Measurements from ENCODE around the gene CMKLR1. TPM values are rescaled to one million over a fixed set of nuclear protein-coding genes. Genes with fewer than 3 reads are reported as not detected.

CMKLR1 gene
- total RNA-seq, 1 donor = 0.54 TPM

GRCh38 chr12:108270035-108270848 is 68.9 kb downstream of the CMKLR1 start:
- TF ChIP-seq CTCF (IDR thresholded peaks at IDR 0.05; ENCODE audit: insufficient read depth, low read length) = no peak
- DNase-seq (ENCODE audit: low read depth) = no peak
- no peak overlapping the region for H3K4me3 ChIP-seq (ENCODE audit: low read depth, low read length)

DNA sequence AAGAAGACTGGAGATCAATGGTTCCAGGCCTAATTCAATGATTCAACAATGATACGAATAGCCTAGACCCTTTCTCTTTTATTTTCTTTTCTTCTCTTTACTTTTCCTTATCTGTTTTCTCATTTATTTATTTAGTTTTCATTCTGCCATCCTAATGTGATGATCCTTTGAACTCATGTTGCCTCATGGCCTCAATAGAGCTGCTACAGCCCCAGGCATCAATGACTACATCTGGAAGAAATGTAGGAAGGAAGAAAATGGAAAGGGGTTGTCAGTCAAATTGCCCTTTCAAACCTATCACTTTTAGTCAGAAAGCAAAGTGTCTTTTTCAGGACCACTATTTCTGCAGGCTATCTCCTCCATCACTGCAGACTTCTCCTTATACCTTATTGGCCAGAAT is 69.9 kb downstream of the CMKLR1 start:
- no peak for DNase-seq (ENCODE audit: low read depth)
- no peak overlapping the region for H3K4me3 ChIP-seq (ENCODE audit: low read depth, low read length)
- TF ChIP-seq CTCF (IDR thresholded peaks at IDR 0.05; ENCODE audit: insufficient read depth, low read length) = no peak

DNA sequence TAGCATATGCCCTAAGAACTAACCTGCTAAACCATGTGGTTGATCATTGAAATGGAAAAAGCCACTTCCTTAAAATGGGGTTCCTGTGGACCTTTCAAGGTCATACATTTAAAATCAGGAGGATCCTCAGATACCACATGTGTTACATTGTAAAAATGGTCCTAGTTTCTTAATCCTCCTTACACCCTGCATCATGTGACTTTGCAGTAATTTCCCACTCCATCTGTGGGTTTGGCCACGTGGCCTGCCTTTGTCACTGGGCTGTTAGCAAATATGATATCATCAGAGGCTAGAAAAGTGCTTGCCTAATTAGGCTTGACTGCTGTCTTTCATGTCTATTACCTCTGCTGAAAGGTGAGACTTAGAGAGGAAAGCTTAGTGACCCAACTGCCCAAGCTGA is 70.7 kb downstream of the CMKLR1 start:
- TF ChIP-seq CTCF (IDR thresholded peaks at IDR 0.05; ENCODE audit: insufficient read depth, low read length) = no peak
- H3K4me3 ChIP-seq (ENCODE audit: low read depth, low read length) = no peak overlapping the region
- no peak for DNase-seq (ENCODE audit: low read depth)

DNA sequence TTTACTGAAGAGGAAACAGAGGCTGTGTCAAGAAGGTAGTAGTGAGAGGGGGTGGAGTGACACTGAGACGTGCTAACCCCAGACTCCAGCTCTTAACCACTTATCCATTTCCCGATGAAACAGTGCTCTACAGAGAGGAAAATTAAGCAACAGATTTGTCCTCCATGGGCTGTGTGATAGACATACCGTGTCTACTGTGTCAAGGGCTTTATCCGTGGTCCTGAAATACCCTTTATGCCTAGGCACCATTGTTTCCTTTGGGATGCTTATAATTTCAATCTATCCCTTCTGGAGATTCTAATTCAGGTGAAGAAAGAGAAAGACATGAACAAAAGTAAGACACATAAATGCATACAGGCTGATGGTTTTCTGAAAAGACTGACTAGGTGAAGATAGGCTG is 71.7 kb downstream of the CMKLR1 start:
- no peak for TF ChIP-seq CTCF (IDR thresholded peaks at IDR 0.05; ENCODE audit: insufficient read depth, low read length)
- H3K4me3 ChIP-seq (ENCODE audit: low read depth, low read length) = no peak overlapping the region
- DNase-seq (ENCODE audit: low read depth) = no peak

DNA sequence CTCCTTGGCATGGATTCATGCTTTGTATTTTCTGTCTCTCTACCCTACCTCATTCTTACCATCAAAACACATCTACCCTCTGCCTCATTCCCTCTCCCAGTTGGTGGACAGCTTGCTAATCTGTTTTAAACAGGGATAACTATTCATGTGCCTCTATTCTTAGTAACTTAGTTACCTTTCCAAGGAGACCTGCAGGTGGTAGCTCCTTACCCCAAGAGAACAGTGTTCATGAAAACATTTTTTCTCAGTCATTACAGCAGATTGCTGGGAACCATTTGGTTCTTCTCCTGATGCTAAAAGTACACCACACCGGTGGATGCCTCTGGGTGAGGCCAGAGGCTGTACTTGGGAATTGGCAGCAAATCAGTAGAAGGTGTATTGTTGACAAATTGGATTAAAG is 73.0 kb downstream of the CMKLR1 start:
- no peak overlapping the region for H3K4me3 ChIP-seq (ENCODE audit: low read depth, low read length)
- no peak for DNase-seq (ENCODE audit: low read depth)
- TF ChIP-seq CTCF (IDR thresholded peaks at IDR 0.05; ENCODE audit: insufficient read depth, low read length) = no peak

DNA sequence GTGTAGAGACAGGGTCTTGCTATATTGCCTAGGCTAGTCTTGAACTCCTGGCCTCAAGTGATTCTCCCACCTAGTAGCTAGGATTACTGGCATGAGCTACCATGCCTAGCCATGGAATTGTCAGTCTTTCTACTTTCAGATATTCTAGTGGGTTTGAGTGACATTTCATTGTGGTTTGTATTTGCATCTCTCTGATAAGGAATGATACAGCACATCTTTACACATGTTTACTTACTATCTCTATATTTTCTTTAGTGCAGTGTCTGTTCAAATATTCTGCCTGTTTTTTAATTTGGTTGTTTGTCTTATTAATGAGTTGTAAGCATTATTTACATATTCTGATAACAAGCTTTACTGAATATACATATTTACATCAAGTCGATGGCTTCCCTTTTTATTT is 73.6 kb downstream of the CMKLR1 start:
- TF ChIP-seq CTCF (IDR thresholded peaks at IDR 0.05; ENCODE audit: insufficient read depth, low read length) = no peak
- no peak for DNase-seq (ENCODE audit: low read depth)
- no peak overlapping the region for H3K4me3 ChIP-seq (ENCODE audit: low read depth, low read length)

DNA sequence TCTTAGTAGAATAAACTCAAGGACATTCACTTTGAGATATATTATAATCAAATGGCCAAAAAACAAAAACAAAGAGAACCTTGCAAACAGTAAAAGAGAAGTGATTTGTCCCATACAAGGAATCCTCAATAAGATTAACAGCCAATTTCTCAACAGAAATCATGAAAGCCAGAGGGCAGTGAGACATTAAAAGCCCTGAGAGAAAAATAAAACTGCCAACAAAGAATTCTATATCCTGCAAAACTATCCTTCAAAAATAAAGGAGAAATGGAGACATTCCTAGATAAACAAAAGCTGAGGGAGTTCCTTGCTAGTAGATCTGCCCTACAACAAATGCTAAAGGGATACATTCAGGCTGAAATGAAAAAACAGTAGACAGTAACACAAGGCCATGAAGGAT is 78.1 kb downstream of the CMKLR1 start:
- TF ChIP-seq CTCF (IDR thresholded peaks at IDR 0.05; ENCODE audit: insufficient read depth, low read length) = no peak
- H3K4me3 ChIP-seq (ENCODE audit: low read depth, low read length) = no peak overlapping the region

More for the DNA sequence above, 78.1 kb downstream of the CMKLR1 start:
- DNase-seq (ENCODE audit: low read depth) = no peak
